IPS-18c (cell line): ENCODE measurements around the gene FCHSD2.
"Not testable (repeated sequence)": the region's sequence is repeated elsewhere in the genome, so short reads cannot be mapped to it uniquely, and the experiment has no call there.

Source experiments
- H3K4me3 ChIP-seq: 2 replicates; pipeline ENCODE4 v1.7.0; 2013; ENCODE audit warnings: low read depth, mild to moderate bottlenecking, low read length, moderate library complexity; ENCODE audit not compliant: insufficient read depth
- H3K9me3 ChIP-seq: one replicate; pipeline ENCODE4 v1.6.1; 2013; ENCODE audit warnings: mild to moderate bottlenecking, low read length, moderate library complexity; ENCODE audit not compliant: control insufficient read depth, insufficient read depth

FCHSD2 gene

GRCh38 chr11:73012121-73012863 lies 129.8 kb downstream of the FCHSD2 start:
- H3K9me3 ChIP-seq: no peaks in the 10 kb centered on the region
- no peak overlapping the region for H3K4me3 ChIP-seq

- Histone ChIP-seq H3K4me3 (no peak overlapping the region), H3K9me3 (no peaks in the 10 kb centered on the region)
These were observed 130.8 kb downstream of the FCHSD2 start for GRCh38 chr11:73011126-73011817.

GRCh38 chr11:73009972-73010371 lies 132.1 kb downstream of the FCHSD2 start:
- no peak overlapping the region for H3K4me3 ChIP-seq
- H3K9me3 ChIP-seq: no peaks in the 10 kb centered on the region

GRCh38 chr11:73004088-73004487 lies 138.0 kb downstream of the FCHSD2 start:
- Histone ChIP-seq H3K4me3 (no peak overlapping the region), H3K9me3 (no peaks in the 10 kb centered on the region)

GRCh38 chr11:73003088-73003487 lies 139.0 kb downstream of the FCHSD2 start:
- no peaks in the 10 kb centered on the region for H3K9me3 ChIP-seq
- H3K4me3 ChIP-seq: no peak overlapping the region

- Histone ChIP-seq H3K9me3 (no peaks in the 10 kb centered on the region), H3K4me3 (no peak overlapping the region)
These were observed 139.9 kb downstream of the FCHSD2 start for GRCh38 chr11:73002214-73002613.

GRCh38 chr11:73001615-73002014 lies 140.5 kb downstream of the FCHSD2 start:
- H3K4me3 ChIP-seq: no peak overlapping the region
- H3K9me3 ChIP-seq: no peaks in the 10 kb centered on the region

- H3K4me3 ChIP-seq: no peak overlapping the region
- H3K9me3 ChIP-seq: no peaks in the 10 kb centered on the region
These were observed 143.4 kb downstream of the FCHSD2 start for GRCh38 chr11:72998676-72999075.

- Histone ChIP-seq H3K9me3 (no peaks in the 10 kb centered on the region), H3K4me3 (no peak overlapping the region)
These were observed 145.2 kb downstream of the FCHSD2 start for GRCh38 chr11:72996959-72997358.

- no peaks in the 10 kb centered on the region for H3K9me3 ChIP-seq
- no peak overlapping the region for H3K4me3 ChIP-seq
These were observed 152.4 kb downstream of the FCHSD2 start for GRCh38 chr11:72989727-72990126.

- no peak overlapping the region for H3K4me3 ChIP-seq
- no peaks in the 10 kb centered on the region for H3K9me3 ChIP-seq
These were observed 153.3 kb downstream of the FCHSD2 start for GRCh38 chr11:72988821-72989220.

- no peaks in the 10 kb centered on the region for H3K9me3 ChIP-seq
- H3K4me3 ChIP-seq: no peak overlapping the region
These were observed 156.5 kb downstream of the FCHSD2 start for GRCh38 chr11:72985645-72986044.

GRCh38 chr11:72984453-72985077 lies 157.6 kb downstream of the FCHSD2 start:
- H3K4me3 ChIP-seq: no peak overlapping the region

GRCh38 chr11:72983560-72983959 lies 158.6 kb downstream of the FCHSD2 start:
- H3K4me3 ChIP-seq: no peak overlapping the region
- no peaks in the 10 kb centered on the region for H3K9me3 ChIP-seq

More at GRCh38 chr11:72984453-72985077, 157.6 kb downstream of the FCHSD2 start:
- no peaks in the 10 kb centered on the region for H3K9me3 ChIP-seq

GRCh38 chr11:72981971-72982685 lies 160.0 kb downstream of the FCHSD2 start:
- Histone ChIP-seq H3K4me3 (no peak overlapping the region), H3K9me3 (no peaks in the 10 kb centered on the region)

GRCh38 chr11:72981080-72981479 lies 161.0 kb downstream of the FCHSD2 start:
- Histone ChIP-seq H3K9me3 (no peaks in the 10 kb centered on the region), H3K4me3 (no peak overlapping the region)

GRCh38 chr11:72977782-72978181 lies 164.3 kb downstream of the FCHSD2 start:
- H3K9me3 ChIP-seq: not testable (repeated sequence)

GRCh38 chr11:72976522-72976892 lies 165.6 kb downstream of the FCHSD2 start:
- not testable (repeated sequence) for H3K9me3 ChIP-seq, H3K4me3 ChIP-seq

More at GRCh38 chr11:72977782-72978181, 164.3 kb downstream of the FCHSD2 start:
- not testable (repeated sequence) for H3K4me3 ChIP-seq
